Suppressor macrophage treated with lipopolysaccharide for 4 hours (primary cell): ENCODE results near the gene PHF14.
"Not testable (repeated sequence)": the region's sequence is repeated elsewhere in the genome, so short reads cannot be mapped to it uniquely, and the experiment has no call there.

Source experiments
- DNase-seq: peaks from one replicate; pipeline ENCODE4 v3.0.0-alpha.2; 2020

Gene PHF14

GRCh38 chr7:10981317-10981716 lies 7.6 kb downstream of the PHF14 start:
- no peak for DNase-seq

GRCh38 chr7:10990748-10991147 lies 17.1 kb downstream of the PHF14 start:
- not testable (repeated sequence) for DNase-seq

GRCh38 chr7:10995482-10996166 lies 22.0 kb downstream of the PHF14 start:
- not testable (repeated sequence) for DNase-seq

- no peak for DNase-seq
Observed at GRCh38 chr7:10998996-10999757, 25.5 kb downstream of the PHF14 start.

- DNase-seq, result peak; percentile 0
Observed at GRCh38 chr7:11005202-11005601, 31.5 kb downstream of the PHF14 start.

- DNase-seq, result no peak
Observed at GRCh38 chr7:11006291-11006690, 32.6 kb downstream of the PHF14 start.

GRCh38 chr7:11009631-11010030 lies 36.0 kb downstream of the PHF14 start:
- DNase-seq, result no peak

GRCh38 chr7:11021468-11021867 lies 47.8 kb downstream of the PHF14 start:
- no peak for DNase-seq

- DNase-seq, result no peak
Observed at GRCh38 chr7:11026452-11027359, 53.0 kb downstream of the PHF14 start.

GRCh38 chr7:11035661-11036060 lies 62.0 kb downstream of the PHF14 start:
- DNase-seq, result no peak

- no peak for DNase-seq
Observed at GRCh38 chr7:11039974-11040373, 66.3 kb downstream of the PHF14 start.

- no peak for DNase-seq
Observed at GRCh38 chr7:11054033-11054432, 80.4 kb downstream of the PHF14 start.

GRCh38 chr7:11060893-11061292 lies 87.2 kb downstream of the PHF14 start:
- no peak for DNase-seq

GRCh38 chr7:11062110-11062509 lies 88.4 kb downstream of the PHF14 start:
- DNase-seq, result no peak

GRCh38 chr7:11069591-11069990 lies 95.9 kb downstream of the PHF14 start:
- no peak for DNase-seq

- DNase-seq, result no peak
Observed at GRCh38 chr7:11077816-11078215, 104.1 kb downstream of the PHF14 start.

GRCh38 chr7:11078247-11078834 lies 104.7 kb downstream of the PHF14 start:
- DNase-seq, result no peak

GRCh38 chr7:11079907-11080306 lies 106.2 kb downstream of the PHF14 start:
- no peak for DNase-seq

GRCh38 chr7:11082121-11082520 lies 108.4 kb downstream of the PHF14 start:
- DNase-seq, result no peak

- DNase-seq, result no peak
Observed at GRCh38 chr7:11082552-11083213, 109.0 kb downstream of the PHF14 start.

- no peak for DNase-seq
Observed at GRCh38 chr7:11083214-11083568, 109.5 kb downstream of the PHF14 start.

GRCh38 chr7:11104578-11104977 lies 130.9 kb downstream of the PHF14 start:
- no peak for DNase-seq

GRCh38 chr7:11109659-11110058 lies 136.0 kb downstream of the PHF14 start:
- DNase-seq, result no peak
